ENCODE results near the gene PRKN.

Gene PRKN

DNA sequence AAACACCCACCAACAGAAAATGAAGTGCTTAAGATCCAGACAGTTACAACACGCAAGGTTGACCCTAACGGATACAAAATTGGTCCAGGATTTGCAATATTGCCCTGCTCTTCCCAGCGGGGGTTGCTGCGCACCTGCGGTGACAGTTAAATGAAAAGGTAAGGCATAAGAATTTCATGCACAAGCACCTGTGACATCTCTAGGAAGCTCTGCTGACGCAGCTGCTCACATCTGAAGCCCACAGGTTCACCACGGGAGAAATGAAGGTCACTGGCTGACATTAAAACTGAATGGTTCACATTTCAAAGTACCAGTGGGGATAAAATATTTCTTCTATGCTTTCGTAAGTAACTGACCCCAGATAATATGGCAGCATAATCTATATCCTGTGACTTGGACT is 764.4 kb downstream of the PRKN start:
- DNase-seq (ENCODE audit: low read depth in 2 of 2), result no peak

DNA sequence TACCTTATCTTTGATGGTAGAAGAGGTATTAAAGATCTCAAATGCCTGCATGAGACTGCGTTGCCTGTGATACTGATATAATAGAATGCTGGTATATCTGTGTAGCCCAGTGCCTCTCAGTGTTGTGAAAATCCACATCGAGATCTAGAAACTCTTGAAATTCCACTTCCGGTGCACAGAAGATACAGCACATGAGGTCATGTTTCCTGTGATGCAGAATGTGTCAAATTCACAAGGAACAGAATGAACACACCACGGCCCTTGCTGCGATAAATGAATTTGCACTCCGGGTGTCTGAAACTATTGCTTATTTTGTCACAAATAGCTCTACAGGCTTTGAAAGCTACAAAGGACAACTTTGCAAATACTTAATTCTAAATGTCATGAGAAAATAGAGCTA is 765.8 kb downstream of the PRKN start:
- DNase-seq (ENCODE audit: low read depth in 2 of 2), result no peak

DNA sequence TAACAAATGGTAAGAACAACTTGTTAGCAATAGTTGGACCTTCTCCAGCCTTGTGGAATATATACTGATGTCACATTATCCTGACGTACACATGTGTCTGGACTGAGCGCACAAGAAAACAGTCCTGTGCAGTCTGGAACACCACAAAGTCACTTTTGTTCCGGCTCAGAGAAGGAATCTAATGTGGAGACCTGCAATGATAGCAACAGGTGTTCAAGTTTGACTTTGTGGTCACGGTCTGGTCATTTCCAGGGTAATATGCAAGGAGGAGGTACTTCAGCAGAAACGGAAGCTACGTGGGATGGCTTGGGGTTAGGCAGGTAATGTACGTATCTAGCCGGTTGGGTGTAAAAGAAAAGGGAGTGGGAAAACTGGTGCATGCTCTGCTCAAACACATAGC is 766.5 kb downstream of the PRKN start:
- no peak for DNase-seq (ENCODE audit: low read depth in 2 of 2)

DNA sequence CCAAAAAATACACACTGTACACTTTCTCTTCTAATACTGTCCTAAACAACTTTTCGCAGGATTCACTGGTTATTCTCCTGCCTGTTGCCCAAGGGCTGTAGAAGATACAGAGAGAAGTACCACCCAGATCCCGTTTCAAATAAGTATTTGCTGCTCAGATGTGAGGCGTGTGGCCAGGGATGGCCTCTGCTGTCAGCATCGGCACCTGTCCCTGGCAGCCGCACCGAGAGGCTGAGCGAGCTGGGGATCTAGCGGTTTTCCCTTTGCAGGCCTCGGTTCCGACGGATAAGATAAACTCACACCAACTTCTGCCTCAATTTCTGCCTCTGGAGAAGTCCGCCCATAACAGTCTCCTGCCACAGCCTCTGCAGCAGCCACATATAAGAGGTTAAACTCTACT is 768.5 kb downstream of the PRKN start:
- no peak for DNase-seq (ENCODE audit: low read depth in 2 of 2)

DNA sequence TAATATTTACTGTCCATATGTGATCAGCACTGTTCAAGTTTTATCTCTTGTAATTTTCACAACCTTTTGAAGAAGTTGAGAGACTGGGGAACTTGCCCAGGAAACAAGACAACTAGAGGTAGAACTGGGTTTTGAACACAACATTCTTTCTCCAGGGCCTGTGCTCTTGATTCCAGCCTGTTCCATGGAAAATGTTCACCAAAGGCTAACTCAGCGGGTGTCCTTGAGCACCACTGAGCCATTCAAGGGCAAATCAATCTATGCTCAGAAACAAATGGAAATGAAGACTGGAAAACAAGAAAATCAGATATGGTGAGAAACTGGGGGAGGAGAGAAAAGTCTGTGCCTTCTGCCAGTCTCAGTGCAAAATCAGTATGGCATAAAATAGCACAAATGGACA is 771.5 kb downstream of the PRKN start:
- no peak for DNase-seq (ENCODE audit: low read depth in 2 of 2)

DNA sequence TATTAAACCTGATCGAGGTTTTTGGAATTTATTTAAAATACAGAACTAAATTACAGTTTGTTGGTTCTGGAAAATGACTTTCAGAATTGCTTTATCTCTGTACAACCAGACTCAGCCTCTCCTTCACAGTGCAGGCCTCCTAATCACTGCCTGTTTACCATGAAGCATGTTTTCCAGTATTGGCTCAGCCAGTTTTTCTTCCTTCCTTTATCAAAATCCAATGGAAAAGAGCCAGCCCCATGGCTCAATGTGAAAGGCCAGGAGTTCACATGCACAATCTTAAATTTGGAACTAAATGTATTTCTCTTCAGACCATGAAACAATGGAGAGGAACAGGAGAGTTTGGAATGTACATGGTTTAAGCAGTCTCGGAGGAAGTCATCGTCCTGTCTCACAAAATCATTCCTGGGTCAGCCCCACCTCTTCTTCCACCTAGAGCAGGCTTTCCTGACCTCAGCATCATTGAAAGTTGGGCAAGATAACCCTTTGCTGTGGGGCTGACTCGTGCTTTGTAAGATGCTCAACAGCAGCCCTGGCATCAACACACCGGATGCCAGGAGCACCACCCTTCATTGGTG is 772.8 kb downstream of the PRKN start:
- DNase-seq (ENCODE audit: low read depth in 2 of 2), result no peak

DNA sequence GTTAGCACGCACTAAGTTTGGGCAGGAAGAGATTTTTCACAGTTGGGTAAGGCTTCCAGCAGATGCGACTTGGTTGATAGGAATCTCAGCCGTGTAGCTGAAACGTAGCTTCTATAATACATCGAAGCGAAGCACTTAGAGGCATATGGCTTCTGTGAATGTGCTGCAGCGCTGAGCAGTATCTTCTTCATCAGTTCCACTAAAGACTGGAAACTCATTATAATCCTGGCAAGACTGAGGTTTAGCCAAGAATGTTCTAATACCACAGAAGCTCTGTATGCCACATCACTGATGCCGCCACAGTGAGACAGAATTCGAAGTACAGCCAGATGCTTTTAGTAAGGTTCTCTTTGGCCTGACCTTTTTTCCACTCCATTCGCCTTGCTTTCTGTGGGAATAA is 773.5 kb downstream of the PRKN start:
- DNase-seq (ENCODE audit: low read depth in 2 of 2), result peak in 1 of 2 experiments; percentile 1

DNA sequence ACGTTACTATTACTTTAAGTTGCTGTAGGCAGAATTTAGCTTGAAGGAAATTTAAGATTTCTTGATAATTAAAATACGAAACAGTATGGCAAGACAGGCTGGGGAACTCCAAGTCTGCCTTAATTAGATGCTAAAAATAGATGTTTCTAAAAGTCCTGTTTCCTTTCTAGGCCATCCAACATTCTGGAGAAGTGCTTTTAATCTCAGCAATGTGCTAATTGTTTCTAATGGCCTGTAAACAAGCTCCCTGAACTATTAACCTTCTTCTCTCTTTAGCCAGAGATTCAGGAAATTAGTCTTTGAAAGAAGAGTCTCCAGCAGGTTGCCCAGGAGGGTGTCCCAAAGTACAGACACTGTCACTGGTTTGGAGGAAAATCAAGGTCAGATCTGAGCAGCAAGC is 776.4 kb downstream of the PRKN start:
- no peak for DNase-seq (ENCODE audit: low read depth in 2 of 2)

DNA sequence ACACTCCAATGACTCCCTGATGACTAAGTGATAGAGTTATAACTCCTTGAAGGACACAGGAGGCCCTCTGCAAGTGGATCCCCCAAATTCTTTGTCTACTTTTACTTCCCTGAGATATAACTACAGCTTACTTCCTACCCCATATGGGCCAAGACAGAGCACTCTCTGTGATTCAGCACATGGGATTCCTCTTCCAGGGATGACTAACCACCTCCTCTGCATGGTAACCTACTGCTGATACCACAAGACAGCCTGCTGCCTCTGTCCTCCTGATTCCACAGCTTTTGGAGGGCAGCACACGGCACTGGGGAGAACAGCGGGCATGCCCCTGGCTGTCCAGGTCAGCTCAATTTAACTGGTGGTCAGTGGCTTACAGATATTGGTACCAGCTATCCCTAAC is 778.0 kb downstream of the PRKN start:
- DNase-seq (ENCODE audit: low read depth in 2 of 2), result peak in 1 of 2 experiments; percentile 4

DNA sequence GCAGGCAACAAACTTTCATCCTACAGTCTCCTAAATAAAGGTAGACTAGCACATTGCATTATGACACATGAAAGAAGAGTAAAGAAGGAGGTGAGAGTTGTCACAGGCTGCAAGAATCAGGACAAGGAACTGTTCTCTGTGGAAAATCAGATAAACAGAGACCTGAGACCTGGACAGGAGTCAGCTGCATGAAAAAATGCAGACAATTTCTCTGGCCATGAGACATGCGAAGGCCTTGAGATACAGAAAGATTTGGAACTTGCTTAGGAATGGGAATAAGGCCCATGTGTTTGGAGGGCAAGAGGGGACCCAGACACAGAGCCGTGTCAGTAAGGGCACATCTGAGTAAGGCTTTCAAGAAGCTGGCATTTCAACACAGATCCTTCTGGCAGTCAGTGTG is 779.1 kb downstream of the PRKN start:
- no peak for DNase-seq (ENCODE audit: low read depth in 2 of 2)

DNA sequence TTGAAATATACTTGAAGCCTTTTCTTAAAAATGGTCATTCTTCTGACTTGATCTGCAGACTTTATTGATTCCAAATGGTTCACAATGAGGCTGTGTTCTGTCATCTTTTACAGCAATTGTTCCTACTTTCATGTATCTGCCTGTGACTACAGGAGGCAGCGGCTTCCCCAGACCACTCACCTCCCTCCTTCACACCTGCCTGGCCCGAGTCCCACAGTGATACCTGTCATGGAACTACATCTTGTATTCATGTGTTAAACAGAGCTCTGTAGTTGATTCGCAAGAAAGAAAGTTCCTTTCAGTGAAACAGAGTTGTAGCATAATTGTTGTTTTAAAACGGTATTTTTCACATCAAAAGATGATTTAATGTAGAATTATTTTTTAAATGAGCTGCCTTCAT is 780.2 kb downstream of the PRKN start:
- DNase-seq (ENCODE audit: low read depth in 2 of 2), result no peak

DNA sequence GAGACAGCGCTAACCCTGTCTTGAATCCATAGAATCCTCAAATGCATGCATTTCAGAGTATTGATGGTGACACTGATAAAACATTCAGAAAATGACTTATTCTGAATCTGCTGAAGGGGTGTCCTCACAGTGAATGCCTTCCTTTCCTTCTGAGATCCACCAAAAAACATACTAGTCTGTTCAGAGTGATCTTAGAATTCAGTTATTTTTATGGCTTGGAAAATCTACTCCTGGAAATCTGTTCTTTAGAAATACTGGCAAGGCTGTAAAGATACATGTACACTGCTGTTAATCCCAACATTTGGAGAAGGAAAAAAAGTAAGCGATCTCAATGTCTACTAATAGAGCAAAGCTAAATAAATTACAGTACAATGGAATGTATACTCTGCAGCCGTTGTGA is 781.1 kb downstream of the PRKN start:
- DNase-seq (ENCODE audit: low read depth in 2 of 2), result no peak

DNA sequence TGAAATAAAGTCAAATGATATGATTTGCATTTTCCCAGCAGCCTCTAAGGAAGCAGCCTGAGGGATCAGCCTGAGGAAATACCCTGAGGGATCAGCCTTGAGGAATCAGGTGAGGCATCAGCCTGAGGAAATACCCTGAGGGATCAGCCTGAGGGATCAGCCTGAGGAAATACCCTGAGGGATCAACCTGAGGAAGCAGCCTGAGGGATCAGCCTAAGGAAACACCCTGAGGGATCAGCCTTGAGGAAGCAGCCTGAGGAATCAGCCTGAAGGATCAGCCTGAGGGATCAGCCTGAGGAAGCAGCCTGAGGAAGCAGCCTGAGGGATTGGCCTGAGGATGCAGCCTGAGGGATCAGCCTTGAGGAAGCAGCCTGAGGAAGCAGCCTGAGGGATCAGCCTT is 784.0 kb downstream of the PRKN start:
- no peak for DNase-seq (ENCODE audit: low read depth in 2 of 2)

DNA sequence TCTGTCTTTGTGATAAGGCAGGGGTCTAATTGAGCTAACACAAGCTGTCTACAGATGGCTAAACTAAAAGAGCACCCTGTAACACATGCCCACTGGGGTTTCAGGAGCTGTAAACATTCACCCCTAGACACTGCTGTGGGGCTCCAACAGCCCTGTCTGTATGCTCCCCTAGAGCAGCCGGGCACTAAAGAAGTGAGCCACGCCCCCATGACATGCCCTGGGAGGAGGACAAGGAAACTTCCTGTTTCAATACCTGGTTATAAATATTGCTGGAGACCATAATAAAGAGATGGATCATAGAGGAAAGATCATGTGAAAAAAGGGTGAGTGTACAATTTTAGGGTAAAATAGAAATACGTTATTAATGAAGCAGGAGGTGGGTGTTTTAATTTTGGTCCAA is 786.0 kb downstream of the PRKN start:
- no peak for DNase-seq (ENCODE audit: low read depth in 2 of 2)

DNA sequence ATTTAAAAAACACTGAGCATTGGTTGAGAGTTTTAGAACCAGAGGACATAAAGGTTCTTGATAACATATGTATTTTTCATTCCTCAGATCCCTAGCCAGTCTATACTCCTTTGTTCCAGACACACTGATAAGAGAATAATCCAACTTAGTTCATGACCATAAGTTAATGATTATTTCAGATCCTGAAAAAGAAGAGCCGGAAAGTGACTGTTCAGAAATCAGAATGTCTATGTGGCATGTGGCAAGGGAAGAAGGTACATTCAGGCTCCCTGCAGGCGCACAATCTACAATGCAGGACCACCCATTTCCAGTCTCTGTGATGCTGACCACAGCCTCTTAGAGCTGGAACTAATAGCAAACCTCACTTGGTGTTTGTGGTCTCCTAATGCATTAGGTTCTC is 787.0 kb downstream of the PRKN start:
- DNase-seq (ENCODE audit: low read depth in 2 of 2), result no peak

DNA sequence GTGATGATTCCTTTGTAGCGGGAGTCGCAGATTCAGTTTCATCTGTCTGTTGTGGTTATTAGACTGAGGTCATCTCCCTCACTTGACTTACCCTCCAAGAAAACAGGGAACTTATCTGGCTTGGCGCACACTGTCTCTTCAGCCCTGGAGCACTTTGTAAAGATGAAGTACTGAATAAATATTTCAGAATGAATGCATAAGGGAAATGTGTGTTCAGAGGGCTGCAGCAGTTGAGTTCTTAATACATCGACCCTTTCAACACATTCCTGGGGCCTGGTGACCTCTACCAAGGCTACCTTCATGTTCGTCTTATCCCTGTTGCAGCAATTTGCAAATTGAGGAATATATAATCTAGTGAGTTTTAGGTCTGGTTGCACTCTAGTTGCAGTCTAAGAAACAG is 801.2 kb downstream of the PRKN start:
- DNase-seq (ENCODE audit: low read depth in 2 of 2), result no peak

DNA sequence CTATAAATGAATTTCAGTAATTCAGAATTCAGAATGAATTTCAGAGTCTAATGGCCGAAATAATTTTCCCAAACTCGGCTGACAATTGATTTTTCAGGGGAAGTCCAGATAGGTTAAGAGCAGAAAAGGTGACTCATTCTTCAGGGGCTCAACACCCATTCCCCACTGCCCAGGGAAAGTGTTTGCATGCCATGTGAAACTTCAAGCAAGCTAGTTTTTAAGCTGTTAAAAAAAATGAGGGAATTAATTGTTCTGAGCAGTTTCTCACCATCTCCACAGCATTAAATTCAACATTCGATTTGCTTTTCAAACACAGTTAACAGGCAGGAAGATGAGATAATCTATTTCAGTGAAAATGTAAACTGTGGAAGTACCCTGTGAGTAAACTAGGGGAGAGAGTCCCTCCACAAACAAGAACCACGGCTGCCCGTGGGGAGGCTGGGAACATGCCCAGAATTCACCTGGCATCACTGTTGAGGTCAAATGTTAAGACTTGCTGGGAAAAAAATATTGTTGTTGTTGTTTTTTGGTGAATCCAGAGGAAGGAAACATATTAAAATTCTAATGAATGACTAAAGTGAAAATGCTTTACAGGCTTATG is 803.0 kb downstream of the PRKN start:
- no peak for DNase-seq (ENCODE audit: low read depth in 2 of 2)

DNA sequence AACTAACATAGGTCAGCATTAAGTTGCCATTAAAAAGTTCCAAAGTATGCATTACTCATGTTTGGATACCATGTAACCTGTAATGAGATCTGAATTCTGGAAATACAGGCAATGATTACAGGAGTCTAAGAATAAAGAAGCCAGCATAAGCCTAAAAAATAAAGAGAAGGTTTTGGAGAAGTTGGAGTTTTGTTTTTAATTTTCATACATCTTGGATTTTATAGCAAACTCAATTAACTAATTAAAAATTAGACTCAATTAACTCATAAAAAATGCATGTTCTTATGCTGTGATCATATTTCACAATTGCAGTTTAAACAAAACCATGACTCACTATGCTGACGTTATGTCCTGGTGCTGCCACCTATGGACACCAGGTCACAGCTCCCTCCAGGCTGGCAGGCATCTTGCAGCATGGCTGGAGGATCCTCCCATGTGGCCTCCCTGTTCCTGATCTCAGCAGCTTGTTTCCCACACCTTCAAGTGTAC is 804.9 kb downstream of the PRKN start:
- peak in 1 of 2 experiments; percentile 16 for DNase-seq (ENCODE audit: low read depth in 2 of 2)

DNA sequence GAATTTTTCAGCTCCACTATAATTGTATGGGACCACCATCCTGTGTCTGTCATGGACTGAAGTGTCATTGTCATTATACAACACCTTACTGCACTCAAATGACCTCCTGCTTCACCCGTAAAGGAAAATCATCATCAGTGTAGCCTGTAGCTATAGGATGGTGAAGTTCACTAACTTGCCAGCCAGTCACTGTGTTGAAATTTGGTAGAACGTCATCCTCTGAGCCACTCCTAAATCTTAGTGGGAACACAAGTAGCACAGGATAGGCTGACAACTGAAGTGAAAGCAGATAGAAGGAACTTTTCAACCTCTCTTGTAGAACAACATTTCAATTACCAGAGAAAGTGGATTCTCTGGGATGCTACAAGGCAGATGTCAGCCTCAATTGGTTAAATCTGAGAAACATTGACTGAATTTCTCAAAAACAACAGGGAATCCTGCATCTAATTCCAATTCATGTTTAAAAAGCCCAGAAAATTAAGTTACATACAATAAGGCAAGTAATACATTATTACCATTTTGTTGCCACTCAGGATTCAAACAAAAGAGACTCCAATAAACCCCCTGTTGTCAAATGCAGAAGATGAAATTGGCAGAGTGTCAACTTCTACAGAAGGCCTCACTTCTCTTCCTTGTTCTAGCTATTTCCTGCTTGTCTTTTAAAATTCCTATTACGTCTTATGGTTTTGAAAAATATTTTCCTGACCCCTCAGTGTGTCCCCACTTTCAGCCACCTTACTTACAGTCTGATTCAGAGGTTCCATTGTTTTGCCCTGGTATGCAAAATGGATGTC is 805.8 kb downstream of the PRKN start:
- no peak for DNase-seq (ENCODE audit: low read depth in 2 of 2)

DNA sequence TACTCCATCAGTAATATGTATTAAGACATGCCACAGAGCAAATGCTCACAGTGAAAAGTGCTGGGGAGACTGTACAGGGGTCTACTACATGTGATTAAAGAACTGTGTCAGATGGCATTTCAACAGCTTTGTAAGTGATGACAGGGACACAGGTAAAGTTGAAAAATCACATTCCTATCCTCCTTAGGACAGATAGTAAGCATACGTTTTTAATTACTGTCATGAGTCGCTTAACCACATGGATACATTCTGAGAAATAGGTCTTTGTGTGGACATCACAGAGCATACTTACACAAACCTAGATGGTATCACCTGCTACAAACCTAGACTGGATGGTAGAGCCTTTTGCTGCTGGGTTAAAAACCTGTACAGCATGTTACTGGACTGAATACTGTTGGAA is 807.9 kb downstream of the PRKN start:
- peak in 1 of 2 experiments; percentile 12 for DNase-seq (ENCODE audit: low read depth in 2 of 2)

DNA sequence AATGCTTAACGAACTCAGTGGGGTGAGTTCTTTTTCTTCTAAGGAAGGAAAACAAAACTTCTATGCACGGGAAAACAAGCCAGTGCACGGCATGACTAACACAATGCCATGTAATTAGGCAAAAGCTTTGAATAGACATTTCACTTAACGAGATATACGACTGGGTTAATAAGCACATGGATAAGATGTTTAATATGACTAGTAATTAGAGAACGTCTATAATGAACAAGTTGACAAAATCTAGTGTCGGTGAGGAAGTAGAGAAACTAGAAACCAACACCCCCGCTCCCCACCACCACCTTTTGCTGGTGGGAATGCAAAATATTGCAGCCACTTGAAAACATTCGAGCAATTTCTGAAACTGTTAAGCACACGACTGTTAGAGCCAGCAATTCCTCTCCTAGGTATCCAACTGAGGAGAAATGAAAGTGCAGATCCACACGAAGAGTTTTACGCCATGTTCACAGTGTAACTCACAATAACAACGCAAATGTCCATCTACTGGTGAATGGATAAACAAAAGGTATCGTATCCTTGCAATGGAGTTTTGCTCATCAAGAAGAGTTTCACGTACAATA is 808.8 kb downstream of the PRKN start:
- DNase-seq (ENCODE audit: low read depth in 2 of 2), result no peak

DNA sequence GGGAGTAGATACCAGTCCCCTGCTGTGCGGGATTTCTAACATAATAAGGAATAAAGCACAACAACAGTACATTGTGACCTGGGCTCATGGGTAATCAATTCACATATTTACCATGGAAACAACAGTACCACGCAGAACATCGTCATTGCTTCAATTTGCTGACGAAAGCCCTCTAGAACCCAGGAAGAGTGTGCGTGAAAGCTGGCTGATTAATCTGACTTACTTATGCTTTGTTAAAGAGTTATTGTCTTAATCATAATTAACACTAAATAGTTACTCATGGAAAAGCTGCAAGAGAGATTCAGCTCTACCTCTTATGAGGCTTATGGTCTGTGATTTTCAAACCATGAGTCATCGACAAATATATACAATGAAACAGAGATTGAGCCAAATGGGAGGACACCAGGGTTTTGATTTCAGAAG is 809.4 kb downstream of the PRKN start:
- peak in 1 of 2 experiments; percentile 19 for DNase-seq (ENCODE audit: low read depth in 2 of 2)

DNA sequence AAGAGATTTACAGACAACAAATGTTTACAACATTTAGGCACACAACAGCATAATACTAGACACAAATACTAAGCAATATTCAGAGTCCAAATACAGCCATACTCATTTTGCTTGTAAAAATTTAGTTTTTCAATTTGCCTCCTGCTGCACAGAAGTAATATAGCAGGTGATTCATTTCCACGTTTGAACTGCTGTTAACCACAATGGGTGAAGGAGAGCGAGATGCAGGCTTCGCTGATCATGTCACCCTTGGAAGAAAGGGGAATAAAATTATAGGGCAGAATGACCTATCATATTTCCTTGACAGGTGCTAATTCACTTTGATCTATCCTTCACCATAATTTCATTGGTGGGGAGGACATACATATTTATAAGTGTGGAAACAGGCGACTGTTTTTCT is 809.9 kb downstream of the PRKN start:
- peak in 1 of 2 experiments; percentile 3 for DNase-seq (ENCODE audit: low read depth in 2 of 2)
